ENCODE results near the gene SCGB1D1. TPM values are rescaled to one million over a fixed set of nuclear protein-coding genes. Genes with fewer than 3 reads are reported as not detected.

Gene SCGB1D1
- total and polyA plus RNA-seq, 7 donors: not detected

DNA sequence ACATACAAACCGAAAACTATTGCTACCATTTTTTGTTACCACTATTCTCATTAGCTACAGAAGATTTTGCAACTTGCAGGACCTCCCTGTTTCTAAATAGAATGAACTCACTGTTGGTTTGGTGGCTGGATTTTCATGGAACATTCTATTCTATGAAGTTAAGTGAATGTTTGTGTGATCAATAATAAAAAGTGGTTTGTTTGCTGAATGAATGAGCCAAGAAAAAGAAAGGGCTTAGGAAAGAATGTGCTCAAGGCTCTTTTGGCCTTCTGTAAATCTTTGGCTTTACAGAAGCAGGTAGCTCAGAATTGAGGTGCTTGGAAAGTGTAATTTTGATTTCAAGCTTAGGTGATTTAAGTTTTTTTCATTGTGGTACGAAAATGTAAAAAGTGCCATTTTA is 46.2 kb downstream of the SCGB1D1 start:
- H3K9me3 ChIP-seq: no peaks in the 10 kb centered on the region
- no peaks in the 10 kb centered on the region for H3K4me1 ChIP-seq
- TF ChIP-seq POLR2A (IDR thresholded peaks at IDR 0.05): no peak
- no peak overlapping the region for H3K27ac ChIP-seq
- no peak for DNase-seq
- H3K4me3 ChIP-seq: no peak overlapping the region
- H3K27me3 ChIP-seq: peaks cover 0 to 12% (median 0%) of the 10 kb centered on the region in 3 donors
- 79 to 86% methylated on average over 2 of the region's 2 CpGs for WGBS, 2 donors
- H3K36me3 ChIP-seq: no peaks in the 10 kb centered on the region
- intact Hi-C loops (cut with DNase I): no loop called here

DNA sequence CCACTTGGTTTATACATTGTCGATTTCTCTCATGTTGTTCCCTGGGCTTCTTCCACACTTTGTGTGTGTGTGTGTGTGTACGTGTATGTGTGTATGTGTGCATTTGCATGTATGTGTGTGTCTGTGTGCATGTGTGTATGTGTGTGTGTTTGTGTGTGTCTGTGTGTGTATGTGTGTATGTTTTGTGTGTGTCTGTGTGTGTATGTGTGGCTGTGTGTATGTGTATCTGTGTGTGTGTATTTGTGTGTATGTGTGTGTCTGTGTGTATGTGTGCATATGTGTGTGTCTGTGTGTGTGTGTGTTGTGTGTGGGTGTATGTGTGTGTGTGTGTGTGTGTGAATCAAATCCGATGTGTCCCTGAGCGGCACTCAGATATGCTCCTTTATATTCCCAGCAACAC is 47.5 kb downstream of the SCGB1D1 start:
- H3K4me1 ChIP-seq: no peaks in the 10 kb centered on the region
- peaks cover 0 to 16% (median 0%) of the 10 kb centered on the region in 3 donors for H3K27me3 ChIP-seq
- 67 to 72% methylated on average over 4 of the region's 4 CpGs for WGBS, 2 donors
- intact Hi-C loops (cut with DNase I): no loop called here
- H3K27ac ChIP-seq: no peak overlapping the region
- no peaks in the 10 kb centered on the region for H3K9me3 ChIP-seq
- H3K36me3 ChIP-seq: no peaks in the 10 kb centered on the region
- H3K4me3 ChIP-seq: no peak overlapping the region
- DNase-seq: no peak
- TF ChIP-seq POLR2A (IDR thresholded peaks at IDR 0.05): no peak
- TF ChIP-seq, protein P1, sequence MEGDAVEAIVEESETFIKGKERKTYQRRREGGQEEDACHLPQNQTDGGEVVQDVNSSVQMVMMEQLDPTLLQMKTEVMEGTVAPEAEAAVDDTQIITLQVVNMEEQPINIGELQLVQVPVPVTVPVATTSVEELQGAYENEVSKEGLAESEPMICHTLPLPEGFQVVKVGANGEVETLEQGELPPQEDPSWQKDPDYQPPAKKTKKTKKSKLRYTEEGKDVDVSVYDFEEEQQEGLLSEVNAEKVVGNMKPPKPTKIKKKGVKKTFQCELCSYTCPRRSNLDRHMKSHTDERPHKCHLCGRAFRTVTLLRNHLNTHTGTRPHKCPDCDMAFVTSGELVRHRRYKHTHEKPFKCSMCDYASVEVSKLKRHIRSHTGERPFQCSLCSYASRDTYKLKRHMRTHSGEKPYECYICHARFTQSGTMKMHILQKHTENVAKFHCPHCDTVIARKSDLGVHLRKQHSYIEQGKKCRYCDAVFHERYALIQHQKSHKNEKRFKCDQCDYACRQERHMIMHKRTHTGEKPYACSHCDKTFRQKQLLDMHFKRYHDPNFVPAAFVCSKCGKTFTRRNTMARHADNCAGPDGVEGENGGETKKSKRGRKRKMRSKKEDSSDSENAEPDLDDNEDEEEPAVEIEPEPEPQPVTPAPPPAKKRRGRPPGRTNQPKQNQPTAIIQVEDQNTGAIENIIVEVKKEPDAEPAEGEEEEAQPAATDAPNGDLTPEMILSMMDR (IDR thresholded peaks at IDR 0.05): no peak

DNA sequence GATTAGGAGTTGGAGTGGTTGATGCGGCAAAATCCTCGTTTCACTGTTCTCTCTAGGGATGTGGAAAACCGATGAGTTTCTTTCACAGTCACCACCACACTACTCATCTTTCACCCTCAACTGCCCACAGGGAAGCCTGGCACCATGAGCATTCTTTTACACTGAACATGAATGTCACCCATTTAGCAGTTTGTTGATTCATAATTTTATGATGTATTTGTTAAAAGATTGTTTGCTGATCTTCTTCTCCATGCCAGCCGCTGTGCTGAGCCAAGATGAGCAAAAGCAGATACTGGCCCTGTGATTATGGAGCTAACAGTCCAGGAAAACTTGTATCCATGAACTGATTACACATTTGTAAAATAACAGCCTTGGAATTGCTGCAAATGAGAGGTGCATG is 48.1 kb downstream of the SCGB1D1 start:
- no peaks in the 10 kb centered on the region for H3K9me3 ChIP-seq
- intact Hi-C loops (cut with DNase I): no loop called here
- peaks cover 0 to 15% (median 0%) of the 10 kb centered on the region in 3 donors for H3K27me3 ChIP-seq
- no peak overlapping the region for H3K27ac ChIP-seq
- 73 to 83% methylated on average over 4 of the region's 4 CpGs for WGBS, 2 donors
- H3K4me1 ChIP-seq: no peaks in the 10 kb centered on the region
- no peak overlapping the region for H3K4me3 ChIP-seq
- DNase-seq: no peak
- TF ChIP-seq EP300 (IDR thresholded peaks at IDR 0.05): no peak
- TF ChIP-seq, protein P1 (IDR thresholded peaks at IDR 0.05): no peak
- TF ChIP-seq POLR2A (IDR thresholded peaks at IDR 0.05): no peak
- no peak for TF ChIP-seq POLR2AphosphoS5 (IDR thresholded peaks at IDR 0.05)
- no peaks in the 10 kb centered on the region for H3K36me3 ChIP-seq

DNA sequence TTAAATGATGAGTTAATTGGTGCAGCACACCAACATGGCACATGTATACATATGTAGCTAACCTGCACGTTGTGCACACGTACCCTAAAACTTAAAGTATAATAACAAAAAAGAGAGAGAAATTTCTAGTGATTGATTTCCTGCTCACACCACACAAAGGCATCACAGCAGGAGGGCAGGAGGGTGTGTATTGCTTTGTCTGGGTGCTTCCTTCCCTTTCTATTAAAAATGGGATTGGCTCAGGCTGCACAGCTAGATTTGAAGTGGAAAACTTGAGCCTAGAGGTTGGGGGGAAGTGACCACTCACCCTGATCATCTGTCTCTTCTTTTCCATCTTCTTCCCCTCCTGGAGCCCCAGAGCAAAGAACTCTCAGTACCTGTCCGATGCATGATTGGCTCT is 51.1 kb downstream of the SCGB1D1 start:
- H3K9me3 ChIP-seq: no peaks in the 10 kb centered on the region
- DNase-seq: no peak
- TF ChIP-seq, protein P1 (IDR thresholded peaks at IDR 0.05): no peak
- TF ChIP-seq POLR2A (IDR thresholded peaks at IDR 0.05): no peak
- TF ChIP-seq EP300 (IDR thresholded peaks at IDR 0.05): no peak
- no peak for TF ChIP-seq POLR2AphosphoS5 (IDR thresholded peaks at IDR 0.05)
- no peak overlapping the region for H3K27ac ChIP-seq
- H3K4me1 ChIP-seq: no peaks in the 10 kb centered on the region
- intact Hi-C loops (cut with DNase I): no loop called here
- no peak overlapping the region for H3K4me3 ChIP-seq
- WGBS, 2 donors: 89% methylated on average over 3 of the region's 3 CpGs
- peaks cover 0 to 21% (median 0%) of the 10 kb centered on the region in 3 donors for H3K27me3 ChIP-seq
- H3K36me3 ChIP-seq: no peaks in the 10 kb centered on the region

DNA sequence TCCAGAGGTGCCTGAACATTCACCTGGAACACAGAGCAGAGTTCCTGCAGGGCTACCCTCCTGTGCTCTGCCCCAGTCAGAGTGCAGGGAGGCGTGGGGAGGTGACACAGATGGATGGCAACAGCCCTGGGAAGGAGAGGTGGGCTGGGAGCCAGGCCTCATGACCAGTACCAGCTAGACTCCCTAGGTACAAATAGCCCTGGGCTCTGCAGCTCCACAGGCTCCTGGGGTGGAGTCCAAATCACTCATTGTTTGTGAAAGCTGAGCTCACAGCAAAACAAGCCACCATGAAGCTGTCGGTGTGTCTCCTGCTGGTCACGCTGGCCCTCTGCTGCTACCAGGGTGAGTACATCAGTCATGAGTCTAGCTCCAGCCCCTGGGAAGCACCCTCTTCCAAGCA is 52.0 kb downstream of the SCGB1D1 start, which contains the start of gene SCGB1D2:
SCGB1D2 (plus strand) TSS at position 219 of the 400 bp plus-strand sequence; CDS start at position 288, 69 bp downstream.
- DNase-seq: no peak
- Histone ChIP-seq H3K4me1 (no peaks in the 10 kb centered on the region), H3K36me3 (no peaks in the 10 kb centered on the region), H3K9me3 (no peaks in the 10 kb centered on the region), H3K4me3 (no peak within 1 kb of the TSS), H3K27me3 (peaks cover 0 to 21% (median 0%) of the 10 kb centered on the region in 3 donors), H3K27ac (no peak within 1 kb of the TSS)
- TF ChIP-seq POLR2A (IDR thresholded peaks at IDR 0.05) (no peak), EP300 (IDR thresholded peaks at IDR 0.05) (no peak)
- 13 to 29% methylated on average over 3 of the region's 3 CpGs for WGBS, 2 donors
- intact Hi-C loops (cut with DNase I): no loop called here

Other genes with a start within 250 kb of the SCGB1D1 start
- 1 to 10 TPM in 3 of 4 donors, under 1 TPM in 1; 0.83 to 5.3 (median 3.3) TPM for gene BEST1, start 239.9 kb upstream of the SCGB1D1 start, total RNA-seq
- 1 to 10 TPM; 3.2 to 9.6 (median 7.6) TPM for gene BEST1, start 239.9 kb upstream of the SCGB1D1 start, polyA plus RNA-seq
- gene FTH1, start 222.6 kb upstream of the SCGB1D1 start, total RNA-seq: 1,000 to 10,000 TPM; 1,709 to 2,375 (median 1,954) TPM
- over 10,000 TPM in 2 of 3 donors, 1,000 to 10,000 TPM in 1; 6,007 to 20,022 (median 13,142) TPM for gene FTH1, start 222.6 kb upstream of the SCGB1D1 start, polyA plus RNA-seq
- 10 to 100 TPM in 1 of 4 donors, 1 to 10 TPM in 3; 5.4 to 25.3 (median 8.9) TPM for gene INCENP, start 66.2 kb upstream of the SCGB1D1 start, total RNA-seq
- gene INCENP, start 66.2 kb upstream of the SCGB1D1 start, polyA plus RNA-seq: 10 to 100 TPM in 1 of 3 donors, 1 to 10 TPM in 2; 4.2 to 21.6 (median 5.3) TPM
- gene SCGB2A1, start 18.5 kb downstream of the SCGB1D1 start, total RNA-seq: not detected
- gene SCGB2A1, start 18.5 kb downstream of the SCGB1D1 start, polyA plus RNA-seq: 10 to 100 TPM in 1 of 3 donors, 1 to 10 TPM in 2; 3.6 to 35.4 (median 9.9) TPM
- not detected for gene SCGB1D2, start 52.0 kb downstream of the SCGB1D1 start, total RNA-seq
- gene SCGB1D2, start 52.0 kb downstream of the SCGB1D1 start, polyA plus RNA-seq: not detected
- not detected for gene SCGB2A2, start 79.9 kb downstream of the SCGB1D1 start, total RNA-seq
- not detected for gene SCGB2A2, start 79.9 kb downstream of the SCGB1D1 start, polyA plus RNA-seq
- not detected for gene SCGB1D4, start 108.9 kb downstream of the SCGB1D1 start, total RNA-seq
- not detected for gene SCGB1D4, start 108.9 kb downstream of the SCGB1D1 start, polyA plus RNA-seq
- gene ASRGL1, start 147.2 kb downstream of the SCGB1D1 start, total RNA-seq: 10 to 100 TPM in 2 of 4 donors, 1 to 10 TPM in 2; 4.8 to 26.0 (median 9.5) TPM
- gene ASRGL1, start 147.2 kb downstream of the SCGB1D1 start, polyA plus RNA-seq: 10 to 100 TPM; 22.0 to 35.2 (median 22.8) TPM
- not detected for gene SCGB1A1, start 228.8 kb downstream of the SCGB1D1 start, total RNA-seq
- gene SCGB1A1, start 228.8 kb downstream of the SCGB1D1 start, polyA plus RNA-seq: 10 to 100 TPM in 1 of 3 donors, not detected in 2; 11.4 TPM